ENCODE data around the gene NAXE.
"Not testable (repeated sequence)": the region's sequence is repeated elsewhere in the genome, so short reads cannot be mapped to it uniquely, and the experiment has no call there.

The NAXE gene

DNA sequence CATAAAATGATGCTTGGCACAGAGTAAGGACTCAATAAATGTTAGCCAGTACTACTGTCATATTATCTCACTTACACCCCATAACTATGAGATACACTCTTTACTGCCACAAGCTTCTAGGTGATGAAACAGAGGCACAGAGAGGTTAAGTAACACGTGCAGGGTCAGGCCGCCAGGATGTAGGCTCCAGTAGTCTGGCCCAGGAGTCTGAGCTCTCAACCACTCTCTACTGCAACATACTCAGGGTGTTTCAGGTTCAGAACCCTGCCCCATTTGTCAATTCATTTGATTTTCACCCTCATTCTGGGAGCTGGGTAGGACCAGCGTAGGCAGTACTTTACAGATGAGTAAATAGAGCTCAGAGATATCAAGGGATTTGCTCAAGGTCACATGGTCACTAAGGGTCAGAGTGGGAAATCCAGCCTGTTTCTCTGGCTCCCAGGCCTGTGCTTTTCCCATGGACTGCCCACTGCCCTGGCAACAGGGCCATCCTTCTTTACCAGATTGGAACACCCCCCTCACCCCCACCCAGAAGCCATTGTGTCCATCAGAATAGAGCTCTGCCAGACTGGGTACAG is 40.4 kb upstream of the NAXE start:
- Histone ChIP-seq H3K36me3 (ENCODE audit: insufficient read depth) (no peaks in the 10 kb centered on the region), H3K27me3 (ENCODE audit: insufficient read depth, low read depth) (no peaks in the 10 kb centered on the region), H3K4me1 (ENCODE audit: low read depth, poor library complexity, severe bottlenecking) (no peaks in the 10 kb centered on the region), H4K20me1 (ENCODE audit: insufficient read depth) (no peaks in the 10 kb centered on the region), H3K4me2 (no peak overlapping the region), H3K9ac (no peak overlapping the region), H3K4me3 (IDR thresholded peaks at IDR 0.05; ENCODE audit: insufficient read depth, low read depth, low read length) (no peak overlapping the region), H2AFZ (ENCODE audit: low read depth) (no peak overlapping the region), H3K27ac (no peak overlapping the region), H3K79me2 (ENCODE audit: insufficient read depth, low read depth) (no peaks in the 10 kb centered on the region)
- TF ChIP-seq CTCF (conservative IDR thresholded peaks at IDR 0.05; ENCODE audit: low read depth, low read length), result no peak

DNA sequence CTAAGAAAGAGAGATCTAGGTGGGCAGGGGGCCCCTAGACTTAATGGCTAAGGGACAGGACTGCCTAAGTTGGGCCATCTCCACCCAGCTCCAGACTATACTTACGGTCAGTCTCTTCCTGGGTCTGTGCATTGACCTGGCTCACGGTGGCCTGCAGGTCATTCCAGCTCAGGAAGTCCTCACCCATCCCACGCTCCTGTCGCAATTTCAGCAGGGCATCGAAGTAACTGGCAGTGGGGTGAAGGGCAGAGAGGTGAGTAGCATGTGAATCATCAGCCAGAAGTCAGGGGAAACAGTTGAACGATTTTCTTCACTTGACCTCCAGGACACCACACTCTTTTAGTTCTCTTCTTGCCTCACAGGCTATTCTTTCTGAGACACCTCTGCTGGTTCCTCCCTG is 39.7 kb upstream of the NAXE start:
- Histone ChIP-seq H3K27me3 (ENCODE audit: insufficient read depth, low read depth) (no peaks in the 10 kb centered on the region), H3K36me3 (ENCODE audit: insufficient read depth) (no peaks in the 10 kb centered on the region), H3K79me2 (ENCODE audit: insufficient read depth, low read depth) (no peaks in the 10 kb centered on the region), H4K20me1 (ENCODE audit: insufficient read depth) (no peaks in the 10 kb centered on the region), H3K4me3 (IDR thresholded peaks at IDR 0.05; ENCODE audit: insufficient read depth, low read depth, low read length) (no peak overlapping the region), H3K4me2 (no peak overlapping the region), H3K9ac (no peak overlapping the region), H2AFZ (ENCODE audit: low read depth) (no peak overlapping the region), H3K27ac (no peak overlapping the region), H3K4me1 (ENCODE audit: low read depth, poor library complexity, severe bottlenecking) (no peaks in the 10 kb centered on the region)
- no peak for TF ChIP-seq CTCF (conservative IDR thresholded peaks at IDR 0.05; ENCODE audit: low read depth, low read length)

- Histone ChIP-seq H3K36me3 (ENCODE audit: insufficient read depth) (no peaks in the 10 kb centered on the region), H4K20me1 (ENCODE audit: insufficient read depth) (no peaks in the 10 kb centered on the region), H3K9ac (no peak overlapping the region), H3K27ac (no peak overlapping the region), H2AFZ (ENCODE audit: low read depth) (no peak overlapping the region), H3K27me3 (ENCODE audit: insufficient read depth, low read depth) (no peaks in the 10 kb centered on the region), H3K4me3 (IDR thresholded peaks at IDR 0.05; ENCODE audit: insufficient read depth, low read depth, low read length) (no peak overlapping the region), H3K4me1 (ENCODE audit: low read depth, poor library complexity, severe bottlenecking) (no peaks in the 10 kb centered on the region), H3K79me2 (ENCODE audit: insufficient read depth, low read depth) (no peaks in the 10 kb centered on the region), H3K4me2 (no peak overlapping the region)
- no peak for TF ChIP-seq CTCF (conservative IDR thresholded peaks at IDR 0.05; ENCODE audit: low read depth, low read length)
Observed at GRCh38 chr1:156552518-156552917, 39.1 kb upstream of the NAXE start.

- H3K9ac ChIP-seq; H3K27ac ChIP-seq; H2AFZ ChIP-seq (ENCODE audit: low read depth); H3K4me2 ChIP-seq; H3K4me1 ChIP-seq (ENCODE audit: low read depth, poor library complexity, severe bottlenecking); H3K4me3 ChIP-seq (IDR thresholded peaks at IDR 0.05; ENCODE audit: insufficient read depth, low read depth, low read length); H4K20me1 ChIP-seq (ENCODE audit: insufficient read depth); H3K79me2 ChIP-seq (ENCODE audit: insufficient read depth, low read depth); H3K36me3 ChIP-seq (ENCODE audit: insufficient read depth); H3K27me3 ChIP-seq (ENCODE audit: insufficient read depth, low read depth): not testable (repeated sequence)
Observed at GRCh38 chr1:156552937-156553336, 38.6 kb upstream of the NAXE start.

DNA sequence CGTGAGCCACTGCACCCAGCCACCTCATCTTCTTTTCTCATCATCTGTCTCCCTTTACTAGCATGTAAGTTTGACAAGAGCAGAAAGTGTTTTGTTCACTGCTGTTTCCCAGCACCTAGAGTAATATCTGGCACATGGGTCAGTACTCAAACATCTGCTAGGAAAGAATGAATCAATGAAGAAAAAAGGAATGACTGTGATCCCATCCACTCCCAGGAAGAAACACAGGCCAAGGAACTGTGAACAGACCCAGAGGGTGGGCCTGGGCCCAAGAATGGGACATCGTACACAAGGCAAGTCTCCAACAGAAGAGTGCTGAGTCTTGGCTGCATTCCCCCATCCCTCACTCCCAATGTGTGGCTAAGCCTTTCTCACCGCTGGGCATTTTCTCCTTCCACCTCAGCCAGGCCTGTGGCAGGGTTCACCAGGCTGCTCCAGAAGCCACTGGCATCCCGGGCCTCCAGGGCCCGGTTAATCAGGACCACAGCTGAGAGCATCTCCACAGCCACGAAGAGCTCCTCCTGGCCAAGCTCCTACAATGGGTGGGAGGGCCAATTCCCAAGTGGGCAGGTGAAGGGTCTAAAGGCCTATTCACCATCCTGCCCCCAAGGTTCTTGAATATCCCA is 37.6 kb upstream of the NAXE start:
- Histone ChIP-seq H3K4me3 (IDR thresholded peaks at IDR 0.05; ENCODE audit: insufficient read depth, low read depth, low read length) (no peak overlapping the region), H3K79me2 (ENCODE audit: insufficient read depth, low read depth) (no peaks in the 10 kb centered on the region), H3K4me1 (ENCODE audit: low read depth, poor library complexity, severe bottlenecking) (no peaks in the 10 kb centered on the region), H3K27me3 (ENCODE audit: insufficient read depth, low read depth) (no peaks in the 10 kb centered on the region), H3K27ac (no peak overlapping the region), H3K36me3 (ENCODE audit: insufficient read depth) (no peaks in the 10 kb centered on the region), H3K4me2 (no peak overlapping the region), H2AFZ (ENCODE audit: low read depth) (no peak overlapping the region), H4K20me1 (ENCODE audit: insufficient read depth) (no peaks in the 10 kb centered on the region), H3K9ac (no peak overlapping the region)
- TF ChIP-seq CTCF (conservative IDR thresholded peaks at IDR 0.05; ENCODE audit: low read depth, low read length), result no peak
